Measurements from ENCODE around the gene NXT2. TPM values are rescaled to one million over a fixed set of nuclear protein-coding genes. Genes with fewer than 3 reads are reported as not detected.
A peak's percentile ranks its signal among the peaks of the same experiment; 100 is the strongest.

Gene NXT2
- total and polyA plus RNA-seq, 9 of the 15 experiments (the other 6 are each of a cell fraction or from before 2014, with no cell fraction given), result 6.1 to 29.6 (median 14.2) TPM

GRCh38 chrX:109536439-109537323 lies at the start of gene NXT2 (continued):
- no peak for TF ChIP-seq NR1H2 (CRISPR knock-in tag; IDR thresholded peaks at IDR 0.05)
- no peak for TF ChIP-seq SNAPC5 (CRISPR knock-in tag; IDR thresholded peaks at IDR 0.05)
- TF ChIP-seq UBTF (IDR thresholded peaks at IDR 0.05; ENCODE audit: borderline replicate concordance in 1 of 2, low read depth in 2 of 2, low read length in 2 of 2), result no peak
- TF ChIP-seq MTA1 (IDR thresholded peaks at IDR 0.05; ENCODE audit: borderline replicate concordance), result 0 out of 2 replicates have a peak, but pooled peaks have one; percentile 29
- no peak for TF ChIP-seq ZNF79 (CRISPR knock-in tag; IDR thresholded peaks at IDR 0.05; ENCODE audit: low read depth)
- peak in 1 of 3 experiments; percentile 18 for TF ChIP-seq YY1 (IDR thresholded peaks at IDR 0.05; ENCODE audit: borderline replicate concordance in 1 of 3, control insufficient read depth in 1 of 3, extremely low read depth in 1 of 3, insufficient read depth in 3 of 3, insufficient read length in 1 of 3, insufficient replicate concordance in 2 of 3, low read depth in 1 of 3, low read length in 2 of 3)
- TF ChIP-seq HCFC1 (IDR thresholded peaks at IDR 0.05; ENCODE audit: low read depth, low read length), result peak; percentile 76
- peak; percentile 89 for TF ChIP-seq THAP7 (CRISPR knock-in tag; IDR thresholded peaks at IDR 0.05)
- TF ChIP-seq HDAC2 (IDR thresholded peaks at IDR 0.05), result 0 out of 2 replicates have a peak, but pooled peaks have one; percentile 53
- TF ChIP-seq SP1 (CRISPR knock-in tag; IDR thresholded peaks at IDR 0.05), result peak; percentile 74
- no peak for TF ChIP-seq ID3 (CRISPR knock-in tag; IDR thresholded peaks at IDR 0.05)
- no peak for TF ChIP-seq ID3 (tag; IDR thresholded peaks at IDR 0.05)
- peak; percentile 61 for TF ChIP-seq NFIC (IDR thresholded peaks at IDR 0.05)
- TF ChIP-seq HMG20B (CRISPR knock-in tag; IDR thresholded peaks at IDR 0.05), result no peak
- peak; percentile 97 for TF ChIP-seq DIDO1 (tag; IDR thresholded peaks at IDR 0.05; ENCODE audit: low read depth)
- no peak for TF ChIP-seq CHD4 (IDR thresholded peaks at IDR 0.05; ENCODE audit: insufficient read depth, insufficient replicate concordance, low read depth, low read length, poor library complexity, severe bottlenecking)
- peak in 1 of 2 experiments; percentile 31; a peak in 1 of 4 replicates for TF ChIP-seq SIX5 (IDR thresholded peaks at IDR 0.05; ENCODE audit: borderline replicate concordance in 1 of 2, insufficient read depth in 1 of 2, low read depth in 1 of 2, low read length in 2 of 2)
- no peak for TF ChIP-seq RCOR1 (IDR thresholded peaks at IDR 0.05; ENCODE audit: borderline replicate concordance in 1 of 2, low read depth in 2 of 2, low read length in 2 of 2)
- no peak for TF ChIP-seq YBX1 (IDR thresholded peaks at IDR 0.05)
- peak; percentile 98 for TF ChIP-seq NCOA1 (IDR thresholded peaks at IDR 0.05; ENCODE audit: low read depth)
- TF ChIP-seq MAZ (CRISPR knock-in tag; conservative IDR thresholded peaks at IDR 0.05 in 1 of 2, IDR thresholded peaks at IDR 0.05 in 1 of 2), result peak; percentile 47 to 66; a peak in 1 of 4 replicates
